Calu3 (cell line): ENCODE measurements around the gene ADIPOR2. TPM values are rescaled to one million over a fixed set of nuclear protein-coding genes. Genes with fewer than 3 reads are reported as not detected.
"Not testable (repeated sequence)": the region's sequence is repeated elsewhere in the genome, so short reads cannot be mapped to it uniquely, and the experiment has no call there.

Source experiments
- BruUV-seq: library from RNA; stranded (reverse); fragments of 400-500 nt; replicated peaks from 2 replicates; lab custom pipeline; 2021; lab: Mats Ljungman, UMichigan
- CTCF ChIA-PET: fragments of 300-600 bp; sonication (Branson Sonifier 250); formaldehyde crosslinking; loops from one replicate; lab custom pipeline; 2022; ENCODE audit warnings: antibody characterized with exemption; lab: Charles Lee
- DNase-seq: peaks from one replicate; pipeline ENCODE4 v3.0.0; 2022
- H3K27ac Mint-ChIP-seq: one replicate; pipeline ENCODE4 v1.8.0; 2022; ENCODE audit warnings: mixed read lengths; ENCODE audit not compliant: unreplicated experiment
- H3K27me3 Mint-ChIP-seq: one replicate; pipeline ENCODE4 v1.8.0; 2022; ENCODE audit warnings: mixed read lengths; ENCODE audit not compliant: unreplicated experiment
- H3K36me3 Mint-ChIP-seq: one replicate; pipeline ENCODE4 v1.8.0; 2022; ENCODE audit warnings: mild to moderate bottlenecking, moderate library complexity, mixed read lengths; ENCODE audit not compliant: insufficient read depth, unreplicated experiment
- H3K4me1 Mint-ChIP-seq: one replicate; pipeline ENCODE4 v1.8.0; 2022; ENCODE audit warnings: mild to moderate bottlenecking, low read depth, mixed read lengths; ENCODE audit not compliant: unreplicated experiment
- H3K4me3 Mint-ChIP-seq: one replicate; pipeline ENCODE4 v1.8.0; 2022; ENCODE audit warnings: mild to moderate bottlenecking, low read depth, moderate library complexity, mixed read lengths; ENCODE audit not compliant: unreplicated experiment
- H3K9me3 Mint-ChIP-seq: one replicate; pipeline ENCODE4 v1.8.0; 2022; ENCODE audit warnings: low read depth, mixed read lengths; ENCODE audit not compliant: unreplicated experiment
- CTCF ChIP-seq: fragments of 200-600 bp; IDR thresholded peaks from one replicate; pipeline ENCODE4 v1.8.0; 2022; ENCODE audit warnings: antibody characterized with exemption; ENCODE audit not compliant: unreplicated experiment
- intact Hi-C: fragments of 100-400 bp; cut with micrococcal nuclease; formaldehyde crosslinking; loops from one replicate; pipeline ENCODE4 v1.10.0; 2022; ENCODE audit not compliant: unreplicated experiment
- total RNA-seq: library from RNA; stranded (reverse); gene quantifications from 2 replicates; pipeline ENCODE4 v1.2.3, GENCODE V29; 2022

The ADIPOR2 gene
- total RNA-seq, 1 experiment from 2014 or later, result 90.3 TPM

GRCh38 chr12:1816730-1817348 is 126.0 kb downstream of the ADIPOR2 start:
- peaks cover 2% of the 10 kb centered on the region for H3K4me1 Mint-ChIP-seq
- no peak for TF ChIP-seq CTCF
- no peak overlapping the region for H3K4me3 Mint-ChIP-seq
- H3K9me3 Mint-ChIP-seq, result no peaks in the 10 kb centered on the region
- no peak for DNase-seq
- CTCF ChIA-PET, result no interaction called here
- intact Hi-C loops, result no loop called here
- no peaks in the 10 kb centered on the region for H3K36me3 Mint-ChIP-seq
- H3K27ac Mint-ChIP-seq, result no peak overlapping the region
- no TSS peak for BruUV-seq
- H3K27me3 Mint-ChIP-seq, result peaks cover 91% of the 10 kb centered on the region

- BruUV-seq, DNase-seq, H3K4me1 Mint-ChIP-seq, H3K36me3 Mint-ChIP-seq, H3K4me3 Mint-ChIP-seq, intact Hi-C loops, CTCF ChIA-PET, H3K27ac Mint-ChIP-seq, H3K9me3 Mint-ChIP-seq: not testable (repeated sequence)
- H3K27me3 Mint-ChIP-seq, result peaks cover 97% of the 10 kb centered on the region
Observed at GRCh38 chr12:1817928-1818327, 127.1 kb downstream of the ADIPOR2 start.

DNA sequence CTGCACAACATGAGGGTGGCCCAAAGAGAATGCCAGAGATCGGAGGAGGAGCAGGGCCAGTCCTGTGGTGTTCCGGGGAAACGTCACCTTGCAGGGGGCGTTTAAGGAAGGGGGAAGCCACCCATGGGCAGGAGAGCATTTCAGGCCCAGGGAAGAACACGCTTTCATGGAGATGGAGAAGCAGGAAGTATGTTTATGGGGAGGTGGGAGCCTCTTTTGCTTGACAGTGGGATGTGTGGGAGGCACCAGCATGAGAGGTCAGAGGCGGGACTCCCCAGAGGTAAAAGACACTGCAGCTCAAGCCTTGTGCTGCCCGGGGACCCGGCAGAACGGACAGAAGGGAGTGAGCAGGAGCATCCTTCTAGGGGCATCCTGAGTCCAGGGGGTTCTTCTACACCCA is 128.2 kb downstream of the ADIPOR2 start:
- intact Hi-C loops, result no loop called here
- CTCF ChIA-PET, result no interaction called here
- Mint-ChIP-seq H3K27ac (no peak overlapping the region), H3K9me3 (no peaks in the 10 kb centered on the region), H3K36me3 (no peaks in the 10 kb centered on the region), H3K27me3 (peaks cover 99% of the 10 kb centered on the region), H3K4me3 (no peak overlapping the region), H3K4me1 (no peaks in the 10 kb centered on the region)
- no TSS peak for BruUV-seq
- no peak for TF ChIP-seq CTCF
- no peak for DNase-seq

- no peak overlapping the region for H3K4me3 Mint-ChIP-seq
- no TSS peak for BruUV-seq
- CTCF ChIA-PET, result no interaction called here
- H3K36me3 Mint-ChIP-seq, result no peaks in the 10 kb centered on the region
- no peaks in the 10 kb centered on the region for H3K9me3 Mint-ChIP-seq
- intact Hi-C loops, result no loop called here
- DNase-seq, result no peak
- no peak overlapping the region for H3K27ac Mint-ChIP-seq
- H3K27me3 Mint-ChIP-seq, result peaks cover 99% of the 10 kb centered on the region
- no peak for TF ChIP-seq CTCF
- no peaks in the 10 kb centered on the region for H3K4me1 Mint-ChIP-seq
Observed at GRCh38 chr12:1819571-1819970, 128.7 kb downstream of the ADIPOR2 start.

GRCh38 chr12:1820191-1820895 is 129.5 kb downstream of the ADIPOR2 start, which contains the start of gene LRTM2:
Gene LRTM2 (plus strand): TSS chr12:1820565. CDS start chr12:1828149, 7,584 bp downstream.
- no peak within 1 kb of the TSS for H3K4me3 Mint-ChIP-seq
- CTCF ChIA-PET, result no interaction called here
- DNase-seq, result no peak
- no TSS peak for BruUV-seq
- peaks cover 99% of the 10 kb centered on the region for H3K27me3 Mint-ChIP-seq
- H3K9me3 Mint-ChIP-seq, result no peaks in the 10 kb centered on the region
- no peaks in the 10 kb centered on the region for H3K36me3 Mint-ChIP-seq
- no peak for TF ChIP-seq CTCF
- intact Hi-C loops, result no loop called here
- H3K4me1 Mint-ChIP-seq, result no peaks in the 10 kb centered on the region
- no peak within 1 kb of the TSS for H3K27ac Mint-ChIP-seq
